EH (cell line): ENCODE results near the gene FLT1.

Experiments
- DNase-seq: peaks from one replicate; pipeline ENCODE4 v3.0.0-alpha.2; 2015; ENCODE audit warnings: low read depth

The FLT1 gene

DNA sequence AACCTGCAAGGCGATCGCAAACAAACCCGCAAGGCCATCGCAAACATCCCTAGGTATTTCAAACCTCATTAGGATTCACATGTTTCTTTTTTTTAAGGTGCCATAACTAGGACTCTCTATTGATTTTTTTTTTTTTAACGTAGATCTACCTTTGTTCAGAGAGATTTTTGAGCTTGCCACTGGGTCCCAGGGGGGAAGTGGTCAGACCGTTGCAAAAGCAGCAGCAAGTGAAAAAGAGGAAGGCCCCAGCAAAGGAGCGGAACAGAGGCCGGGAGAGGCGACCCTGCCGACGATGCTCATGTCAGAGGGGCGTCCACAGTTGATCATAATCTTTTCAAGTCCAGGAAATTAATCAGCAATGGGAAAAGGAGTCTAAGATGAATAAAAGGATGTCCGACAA is 32.7 kb upstream of the FLT1 start:
- DNase-seq: no peak

DNA sequence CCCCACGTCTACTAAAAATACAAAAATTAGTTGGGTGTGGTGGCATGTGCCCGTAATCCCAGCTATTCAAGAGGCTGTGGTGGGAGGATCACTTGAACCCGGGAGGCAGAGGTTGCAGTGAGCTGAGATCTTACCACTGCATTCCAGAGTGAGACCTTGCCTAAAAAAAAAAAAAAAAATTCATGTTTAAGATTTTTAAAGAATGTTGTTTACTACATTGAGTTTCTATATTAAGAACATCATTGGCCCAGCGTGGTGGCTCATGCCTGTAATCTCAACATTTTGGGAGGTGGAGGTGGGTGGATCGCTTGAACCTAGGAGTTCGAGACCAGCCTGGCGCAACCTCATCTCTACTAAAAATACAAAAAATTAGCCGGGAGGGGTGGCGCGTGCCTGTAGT is 31.9 kb upstream of the FLT1 start:
- DNase-seq: peak; percentile 34

DNA sequence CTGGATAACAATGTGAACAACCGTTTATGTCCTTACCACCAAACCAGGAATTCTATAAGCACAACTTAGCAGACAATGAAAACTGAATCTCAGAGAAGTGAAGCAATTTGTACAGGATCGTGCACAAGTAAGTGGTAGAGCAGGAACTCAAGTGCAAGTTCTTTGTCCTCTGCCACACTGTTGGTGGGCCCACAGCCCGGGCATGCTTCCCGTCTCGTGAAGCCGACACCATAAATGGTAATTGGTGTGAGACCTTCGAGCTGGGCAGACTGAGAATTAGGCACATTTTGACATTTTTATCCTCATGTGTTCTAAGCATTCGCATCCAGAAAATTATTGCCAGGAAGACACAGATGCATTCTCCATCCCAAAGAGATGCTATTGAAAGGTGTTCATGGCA is 27.9 kb upstream of the FLT1 start:
- no peak for DNase-seq

DNA sequence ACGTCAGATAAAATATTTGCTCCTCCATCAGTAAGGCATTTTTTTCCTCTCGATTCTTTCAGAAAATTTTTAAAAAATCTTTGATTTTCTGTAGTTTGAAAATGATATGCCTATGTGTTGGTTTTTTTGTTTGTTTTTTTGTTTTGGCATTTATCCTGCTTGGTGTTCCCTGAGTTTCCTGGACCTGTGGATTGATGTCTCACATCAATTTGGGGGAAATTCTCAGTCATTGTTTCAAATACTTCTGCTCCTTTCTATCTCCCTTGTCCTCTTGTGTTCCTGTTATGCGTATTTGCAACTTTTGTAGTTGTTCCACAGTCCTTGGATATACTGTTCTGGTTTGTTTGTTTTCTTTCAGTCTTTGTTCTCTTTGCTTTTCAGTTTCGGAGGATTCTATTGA is 18.8 kb upstream of the FLT1 start:
- no peak for DNase-seq

DNA sequence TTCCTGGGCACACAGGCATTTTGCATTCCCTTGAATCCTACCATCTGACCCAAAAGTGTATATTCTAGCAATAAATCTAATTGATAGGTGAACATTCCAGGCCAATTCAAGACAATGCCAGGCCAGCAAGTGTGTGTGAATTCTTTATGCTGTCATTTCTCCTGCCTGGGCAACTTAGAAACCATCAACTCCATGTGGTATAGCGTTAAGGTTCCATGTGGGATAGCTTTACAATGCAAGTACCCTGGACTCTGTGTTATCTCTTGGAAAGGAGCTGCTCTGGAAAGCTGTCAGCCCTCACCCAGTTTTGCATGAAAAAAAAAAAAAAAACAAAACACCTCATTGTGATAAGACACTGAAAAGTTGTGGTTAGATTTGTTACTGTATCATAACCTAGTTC is 15.6 kb upstream of the FLT1 start:
- DNase-seq: no peak

DNA sequence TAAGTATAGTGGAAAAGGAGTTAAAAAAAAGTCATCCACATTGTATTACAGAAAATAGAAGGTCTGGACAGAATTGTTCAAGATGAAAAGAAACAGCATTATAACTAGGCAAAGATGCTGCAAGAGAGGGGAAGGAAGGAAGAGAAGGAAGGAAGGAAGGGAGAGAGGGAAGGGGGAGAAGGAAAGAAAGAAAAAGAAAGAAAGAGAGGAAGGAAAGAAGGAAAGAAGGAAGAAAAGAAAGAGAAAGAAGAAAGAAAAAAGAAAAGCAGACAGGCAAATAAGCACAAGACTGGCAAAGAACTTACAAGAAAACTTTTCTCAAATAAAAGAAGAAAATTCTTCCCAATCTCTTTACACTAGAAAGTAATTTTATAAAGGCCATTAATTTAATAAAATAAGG is 15.1 kb upstream of the FLT1 start:
- DNase-seq: no peak

DNA sequence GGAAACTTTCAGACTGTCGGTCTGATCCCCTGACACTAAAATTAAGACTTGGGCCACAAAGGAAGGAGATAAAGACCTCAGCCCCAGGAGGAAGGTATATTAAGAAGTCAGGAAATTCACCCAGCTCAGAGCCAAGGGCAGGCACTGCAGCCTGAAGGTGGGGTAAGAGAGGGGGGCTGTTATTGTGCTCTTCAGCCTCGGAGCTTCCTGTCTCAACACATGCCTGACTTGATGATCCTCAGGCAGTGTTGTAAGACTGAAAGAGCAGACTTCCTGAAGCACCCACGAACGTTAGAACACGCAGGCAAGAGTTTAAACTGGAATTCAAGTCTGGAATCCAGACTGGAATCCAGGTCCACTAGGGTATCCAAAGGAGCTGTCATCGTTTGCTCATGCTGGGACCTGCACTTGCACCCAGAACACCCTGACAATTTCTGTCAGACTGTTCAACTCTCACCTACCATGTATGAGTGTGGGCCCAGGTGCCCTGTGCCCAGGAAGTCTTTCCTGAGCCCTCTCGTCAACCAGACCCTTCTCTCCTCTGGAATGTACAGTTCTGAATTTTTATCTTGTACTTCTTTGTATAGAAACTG is 10.7 kb upstream of the FLT1 start:
- no peak for DNase-seq

DNA sequence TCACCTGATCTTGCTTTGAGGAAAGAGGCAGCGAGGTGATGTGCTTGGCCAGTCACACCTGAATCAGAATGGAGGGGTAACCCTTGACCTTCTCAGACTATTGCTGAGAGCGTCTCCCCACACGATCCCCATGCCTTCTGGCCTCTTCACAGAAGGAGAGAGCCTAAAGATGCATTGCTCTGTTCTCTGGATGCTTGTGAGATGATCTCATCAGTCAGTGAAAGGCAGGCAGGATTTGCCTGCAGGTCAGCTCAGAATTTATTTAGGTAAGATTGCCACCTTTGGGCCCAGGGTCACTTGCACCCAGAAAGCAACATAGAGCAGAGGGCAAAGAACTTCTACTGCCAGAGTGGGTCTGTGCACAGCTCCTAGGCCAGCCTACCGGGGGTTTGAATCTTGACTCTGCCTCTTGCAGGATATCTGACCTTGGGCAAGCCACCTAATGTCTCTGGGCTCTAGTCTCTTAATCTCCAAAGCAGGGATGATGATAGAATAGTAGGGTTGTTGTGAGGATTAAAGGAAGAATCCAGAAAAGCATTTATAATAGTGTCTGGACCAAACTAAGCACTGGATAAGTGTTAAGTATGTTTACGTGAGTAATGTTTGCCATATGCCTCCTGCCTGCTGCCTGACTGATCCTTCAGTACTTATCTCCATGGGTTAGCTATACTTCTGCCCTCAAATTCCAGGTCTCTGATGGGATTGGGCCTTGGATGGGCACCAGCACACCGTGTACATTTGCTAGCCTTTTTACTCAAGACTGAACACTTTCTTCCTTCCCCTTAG is 8.4 kb upstream of the FLT1 start:
- DNase-seq: peak; percentile 48

DNA sequence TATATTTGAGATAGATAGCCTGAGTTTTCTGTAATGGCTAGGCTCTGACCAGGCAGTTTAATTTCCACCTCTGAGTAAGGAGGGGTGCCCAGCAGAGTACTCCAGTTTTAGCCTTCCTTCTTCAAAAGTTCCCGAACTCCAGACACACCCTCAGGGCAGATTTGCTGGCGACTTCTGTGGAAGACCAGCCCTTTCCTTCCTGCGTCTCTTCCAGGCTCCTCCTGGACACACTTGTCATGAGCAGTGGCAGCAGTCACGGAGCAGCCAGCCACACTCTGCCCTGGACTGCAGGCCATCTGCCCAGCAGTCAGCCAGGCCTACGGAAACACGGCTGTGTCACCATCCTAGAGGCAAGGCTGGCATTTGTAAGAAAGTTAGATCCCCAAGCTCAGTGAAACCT is 6.6 kb upstream of the FLT1 start:
- peak; percentile 48 for DNase-seq

DNA sequence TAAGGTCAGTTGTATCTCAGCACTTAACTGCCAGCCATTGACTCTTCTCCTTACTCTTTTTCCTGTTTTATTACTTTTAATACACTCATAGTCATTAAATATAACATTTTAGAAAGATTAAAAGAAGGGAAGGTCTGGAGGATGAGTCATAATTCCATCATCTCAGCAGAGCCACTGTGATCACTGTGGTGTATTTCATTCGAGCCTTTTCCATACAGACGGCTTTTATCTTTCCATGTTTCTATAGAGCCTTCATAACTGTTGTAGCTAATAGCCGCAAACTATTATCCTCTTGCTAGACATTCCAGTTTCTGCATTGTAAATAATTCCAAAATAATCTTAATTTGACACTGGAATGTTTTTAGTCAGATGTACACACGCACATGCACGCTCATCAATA is 4.7 kb upstream of the FLT1 start:
- DNase-seq: peak; percentile 77

DNA sequence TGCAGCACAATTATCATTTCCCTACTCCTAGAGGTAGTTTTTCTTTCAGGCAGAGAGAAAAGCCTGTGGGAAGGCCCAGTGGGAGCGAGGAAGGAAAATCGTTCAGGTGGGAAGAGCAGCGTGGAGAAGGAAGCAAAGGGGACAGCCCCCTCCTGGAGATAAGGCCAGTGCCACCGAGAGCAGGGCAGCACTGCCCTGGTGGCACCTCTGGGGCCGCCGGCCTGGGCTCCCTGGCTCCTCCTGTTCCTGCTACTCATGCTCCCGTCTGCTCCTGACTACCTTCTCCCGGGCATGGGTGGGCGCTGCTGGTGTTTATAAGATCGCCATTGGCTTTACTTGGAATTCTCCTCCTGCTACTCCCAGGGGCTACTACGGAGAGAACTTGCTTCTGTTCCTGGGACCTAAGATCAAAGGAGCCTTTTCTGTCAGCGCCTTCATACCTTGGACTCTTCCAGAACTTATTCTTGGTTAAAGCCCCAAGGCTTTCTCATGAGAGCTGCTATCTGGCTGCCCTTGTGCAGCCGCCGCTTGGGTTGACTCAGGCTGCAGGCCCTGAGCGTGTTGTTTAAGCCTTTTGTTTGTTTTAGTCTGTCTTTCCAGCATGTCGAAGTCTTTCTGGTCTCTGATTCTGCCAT is 3.7 kb upstream of the FLT1 start:
- no peak for DNase-seq

DNA sequence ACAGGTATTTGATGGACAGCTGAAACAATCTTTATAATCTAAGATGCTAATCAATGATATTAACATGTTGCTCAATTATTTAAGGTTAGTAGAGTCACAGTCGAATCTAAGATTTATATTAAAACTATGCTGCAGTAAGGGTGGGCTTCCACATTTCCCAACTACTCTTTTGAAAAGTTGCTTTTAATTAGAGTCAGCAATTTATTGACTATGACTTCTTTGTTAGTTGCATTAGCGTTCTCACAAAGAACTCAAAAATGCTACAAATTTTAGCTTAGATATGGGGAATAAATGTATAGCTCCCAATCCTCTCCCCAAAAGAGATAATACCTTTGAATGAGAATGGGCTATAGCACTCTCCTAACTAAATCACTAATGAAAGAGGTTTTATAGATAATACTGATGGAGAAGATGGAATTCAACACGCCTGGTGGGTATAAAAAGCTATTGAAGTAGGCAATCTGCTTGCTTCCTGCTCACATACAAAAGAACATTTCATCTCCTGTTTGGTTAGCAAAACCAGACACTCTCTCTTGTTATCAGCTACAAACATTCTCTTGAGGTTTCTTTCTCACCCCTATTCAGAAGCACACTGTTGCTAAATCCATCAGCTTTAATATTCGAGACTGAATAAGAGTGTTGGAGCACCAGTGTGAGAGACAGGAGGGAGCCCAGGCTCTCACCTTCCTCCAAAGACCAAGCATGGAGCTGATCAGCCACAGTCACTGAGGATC is 2.4 kb upstream of the FLT1 start:
- DNase-seq: no peak

DNA sequence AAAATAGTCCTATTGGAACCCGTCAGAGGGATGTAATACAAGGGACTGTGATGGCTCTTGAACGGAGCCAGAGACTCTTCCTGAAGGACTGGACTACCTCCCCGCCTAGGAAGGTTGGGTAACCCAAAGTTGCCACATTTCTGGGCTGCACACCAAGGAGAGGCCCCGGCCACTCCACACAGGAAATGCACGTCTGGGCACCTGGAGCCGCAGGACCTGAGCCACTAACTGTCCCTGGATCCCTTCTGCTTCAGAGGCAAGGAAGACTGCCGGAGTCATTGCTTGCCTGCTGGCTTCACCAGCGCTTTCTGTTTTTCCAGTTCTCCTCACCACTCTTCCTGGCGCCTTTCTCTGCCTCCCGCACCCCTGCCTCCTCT is 1.2 kb upstream of the FLT1 start:
- DNase-seq: no peak

DNA sequence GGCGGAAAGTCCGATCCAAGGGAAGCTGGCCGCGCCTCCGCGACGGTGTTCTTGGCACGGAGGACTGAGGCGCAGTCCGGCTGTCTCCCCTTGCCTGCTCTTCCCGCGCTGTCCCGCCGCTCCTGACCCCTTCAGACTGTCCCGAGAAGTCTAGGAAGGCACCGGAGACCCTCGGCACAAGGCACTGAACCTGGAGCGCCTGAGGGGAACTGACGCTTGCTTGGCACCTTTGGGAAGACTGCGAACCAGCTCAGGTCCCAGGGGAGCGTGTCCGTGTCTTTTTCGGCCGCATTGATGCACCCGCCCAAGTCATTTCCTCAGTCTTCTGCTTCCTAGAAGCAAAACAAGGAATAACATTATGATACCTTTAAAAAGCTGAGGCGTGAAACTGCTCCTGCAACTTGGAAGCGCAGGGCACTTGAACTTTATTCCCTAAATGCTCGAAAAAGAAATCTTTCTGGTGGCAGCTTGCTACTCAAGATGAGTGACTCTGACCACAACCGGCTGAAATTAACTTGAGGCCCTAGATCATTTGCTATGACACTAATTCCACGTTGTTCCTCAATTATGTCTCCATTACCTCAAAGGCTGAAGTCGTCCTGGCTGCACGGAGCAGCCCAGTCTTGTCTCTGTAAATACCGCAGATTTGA is 735 bp upstream of the FLT1 start:
- no peak for DNase-seq

DNA sequence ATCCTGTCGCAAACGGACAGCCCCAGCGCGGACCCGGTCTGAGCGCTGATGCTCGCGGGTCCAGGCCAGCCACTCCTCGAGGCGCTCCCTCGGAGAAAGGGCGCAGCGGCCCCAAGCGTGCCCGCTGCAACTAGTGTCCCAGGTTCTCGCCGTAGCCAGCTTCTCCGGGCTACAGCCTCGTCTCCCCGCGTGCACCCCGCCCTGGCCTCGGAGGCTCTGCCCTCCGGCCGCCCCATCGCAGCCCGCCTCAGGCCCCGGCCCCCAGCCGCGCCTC is 487 bp downstream of the FLT1 start:
- peak; percentile 35 for DNase-seq

DNA sequence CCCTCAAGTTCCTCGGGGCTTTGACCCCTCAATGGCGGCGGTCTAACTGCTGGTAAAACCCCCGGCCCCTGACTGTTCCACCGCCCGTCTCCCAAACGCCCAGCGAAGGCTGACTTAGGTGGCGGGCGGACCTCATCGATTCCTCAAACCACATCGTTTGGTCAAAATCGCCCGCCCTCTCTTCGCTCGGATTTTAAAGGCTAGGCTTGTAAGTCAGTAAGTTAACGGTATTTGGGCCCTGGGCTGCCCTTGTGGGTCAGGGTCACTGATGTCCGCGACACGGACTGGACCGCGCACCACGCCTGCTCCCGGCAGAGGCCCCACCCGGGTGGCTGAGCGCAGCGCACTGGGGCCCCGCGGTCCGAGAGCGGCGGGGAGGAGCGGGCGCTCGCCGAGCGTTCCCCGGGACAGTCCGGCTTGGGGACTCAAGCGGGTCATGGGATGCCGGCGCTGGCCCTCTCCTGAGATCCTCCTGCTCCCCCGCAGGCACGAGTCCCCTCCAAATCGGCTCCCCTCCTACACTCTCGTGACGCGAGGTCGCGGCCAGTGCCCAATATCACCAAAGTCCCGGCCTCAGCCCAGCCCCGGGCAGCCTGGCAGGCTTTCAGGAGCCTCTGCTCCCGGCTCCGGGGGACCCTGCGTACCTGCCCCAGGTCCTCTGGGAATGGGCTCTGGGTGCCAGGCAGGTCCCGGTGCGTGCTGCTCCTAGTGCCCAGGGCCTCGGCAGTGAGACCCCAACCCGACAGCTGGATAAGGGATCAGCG is 1.0 kb downstream of the FLT1 start:
- DNase-seq: no peak

DNA sequence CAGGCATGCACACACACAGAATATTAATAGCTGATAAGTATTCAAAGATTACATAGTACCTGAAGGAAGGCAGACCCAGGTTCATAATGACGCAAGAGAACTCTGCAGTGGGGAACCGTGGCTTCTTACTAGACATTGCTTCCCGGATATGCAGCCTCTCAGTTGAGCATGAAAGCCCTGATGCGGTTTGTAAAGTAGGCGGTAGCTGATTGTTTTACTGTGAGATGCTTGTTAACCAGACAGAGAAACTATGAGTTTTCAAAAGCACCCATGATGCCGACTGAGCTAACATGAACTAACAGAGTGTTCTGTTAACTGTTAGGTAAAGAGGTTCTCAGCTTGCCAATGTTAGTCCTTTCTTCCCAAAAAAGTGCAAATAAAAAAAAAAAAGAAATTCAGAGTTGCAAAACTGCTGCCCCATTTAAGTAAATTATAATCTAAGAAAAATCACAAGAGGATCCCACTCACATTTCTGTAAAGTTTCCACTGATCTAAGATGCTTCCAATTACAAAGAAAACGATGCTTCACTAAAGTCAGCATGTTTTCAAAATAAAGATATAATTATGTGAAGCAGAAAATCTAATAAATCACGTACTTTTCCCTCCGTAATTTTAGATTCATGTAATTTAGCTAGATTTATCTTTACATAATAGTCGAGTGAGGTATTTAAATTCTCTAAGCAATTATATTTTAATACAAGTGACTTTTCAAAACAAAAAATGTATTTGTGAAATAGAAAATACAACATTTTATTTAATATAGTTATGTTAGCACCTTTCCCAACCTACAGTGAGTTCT is 2.2 kb downstream of the FLT1 start:
- peak; percentile 80 for DNase-seq

DNA sequence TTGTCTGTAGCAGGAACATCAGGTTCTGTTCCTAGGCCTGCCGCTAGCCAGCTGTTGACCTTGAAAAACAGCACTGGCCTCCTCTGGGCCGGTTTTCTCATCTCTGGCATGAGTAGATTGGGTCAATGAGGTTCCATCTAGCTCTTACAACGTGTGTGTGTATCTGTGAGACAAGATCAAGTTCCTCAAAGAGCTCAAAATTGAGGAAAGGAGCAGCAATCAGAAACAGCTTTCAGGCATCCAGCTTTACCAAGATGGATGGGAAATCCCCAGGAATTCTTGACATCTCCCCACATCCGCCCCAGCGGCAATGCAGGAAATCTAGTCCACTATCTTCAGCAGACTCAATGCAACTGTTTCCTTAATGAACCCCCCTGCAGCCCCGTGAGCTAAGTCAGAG is 4.9 kb downstream of the FLT1 start:
- DNase-seq: peak; percentile 81

DNA sequence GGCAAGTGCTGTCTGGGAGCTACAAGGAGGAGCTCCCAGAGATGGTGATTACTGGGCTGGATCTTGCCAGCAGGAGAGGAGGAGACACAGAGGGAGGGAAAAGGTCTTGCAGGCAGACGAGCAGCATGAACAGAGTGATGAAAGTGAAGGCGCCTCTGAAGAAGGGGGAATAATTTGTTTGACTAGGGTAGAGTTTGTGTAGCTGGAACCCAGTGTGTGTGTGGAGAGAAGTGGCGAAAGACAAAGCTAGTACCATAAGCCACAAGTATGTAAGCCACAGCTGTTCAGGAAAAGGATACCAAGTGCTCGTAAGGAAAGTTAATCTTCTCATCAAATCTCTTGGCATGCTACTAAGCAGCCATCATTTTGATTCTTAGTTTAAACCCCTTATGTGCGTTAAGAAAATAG is 5.4 kb downstream of the FLT1 start:
- peak; percentile 88 for DNase-seq

DNA sequence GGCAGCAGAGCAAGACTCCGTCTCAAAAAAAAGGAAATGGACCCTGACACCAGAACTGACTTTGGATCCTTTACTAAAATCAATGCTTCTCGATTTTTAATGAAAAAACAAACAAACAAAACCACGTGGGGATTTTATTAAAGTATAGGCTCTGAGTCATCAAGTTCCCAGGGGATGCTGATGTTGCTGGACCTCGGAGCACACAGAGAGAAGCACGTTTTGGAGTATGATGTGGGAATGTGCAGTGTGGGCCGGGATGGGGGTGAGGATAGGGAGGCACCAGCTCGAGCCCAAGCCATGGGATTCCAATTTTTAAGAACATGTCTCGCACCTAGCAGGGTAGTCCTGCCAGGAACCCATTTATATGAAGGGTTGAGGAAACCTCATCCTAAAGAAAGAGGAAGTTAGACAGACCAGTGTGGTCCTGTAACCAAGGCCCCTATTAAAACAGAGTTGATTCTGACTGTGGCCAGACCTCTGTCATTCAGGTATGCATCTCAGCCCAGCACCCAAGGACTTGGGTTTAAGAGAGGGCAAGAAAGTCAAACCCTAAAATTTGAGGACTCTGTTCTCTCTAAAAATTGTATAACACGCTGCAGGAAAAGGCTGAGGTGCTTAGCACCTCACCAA is 6.4 kb downstream of the FLT1 start:
- DNase-seq: peak; percentile 60
